Upper lobe of left lung (tissue), 4 donors: Measurements from ENCODE around the gene NR4A3.

Source experiments
- CTCF ChIP-seq, 6 experiments: fragments of 450-650 bp in 4 of 6; fragments of 200-600 bp in 2 of 6; sonication (generic) in 2 of 6; IDR thresholded peaks; one replicate each; pipeline ENCODE4 v1.5.1; 2016 to 2019; ENCODE audit warnings: antibody characterized with exemption in 6 of 6
- EP300 ChIP-seq, 4 donors: sonication (generic); formaldehyde crosslinking; IDR thresholded peaks; one replicate each; pipeline ENCODE4 v1.5.1; 2017; ENCODE audit warnings: antibody characterized with exemption in 4 of 4, control low read depth in 2 of 4
- POLR2A ChIP-seq, 4 donors: fragments of 450-650 bp; IDR thresholded peaks; one replicate each; pipeline ENCODE4 v1.5.1; 2016 to 2017; ENCODE audit warnings: antibody characterized with exemption in 4 of 4, mild to moderate bottlenecking in 2 of 4

- TF ChIP-seq POLR2A (IDR thresholded peaks at IDR 0.05): no peak
- no peak for TF ChIP-seq CTCF (IDR thresholded peaks at IDR 0.05)
- TF ChIP-seq EP300 (IDR thresholded peaks at IDR 0.05): no peak
Measured at GRCh38 chr9:99896119-99896518, 74.4 kb downstream of the NR4A3 start.
